ENCODE measurements around the gene ATXN1. TPM values are rescaled to one million over a fixed set of nuclear protein-coding genes. Genes with fewer than 3 reads are reported as not detected.

Gene ATXN1
- total RNA-seq = 10 to 100 TPM; 34.1 to 36.7 TPM

DNA sequence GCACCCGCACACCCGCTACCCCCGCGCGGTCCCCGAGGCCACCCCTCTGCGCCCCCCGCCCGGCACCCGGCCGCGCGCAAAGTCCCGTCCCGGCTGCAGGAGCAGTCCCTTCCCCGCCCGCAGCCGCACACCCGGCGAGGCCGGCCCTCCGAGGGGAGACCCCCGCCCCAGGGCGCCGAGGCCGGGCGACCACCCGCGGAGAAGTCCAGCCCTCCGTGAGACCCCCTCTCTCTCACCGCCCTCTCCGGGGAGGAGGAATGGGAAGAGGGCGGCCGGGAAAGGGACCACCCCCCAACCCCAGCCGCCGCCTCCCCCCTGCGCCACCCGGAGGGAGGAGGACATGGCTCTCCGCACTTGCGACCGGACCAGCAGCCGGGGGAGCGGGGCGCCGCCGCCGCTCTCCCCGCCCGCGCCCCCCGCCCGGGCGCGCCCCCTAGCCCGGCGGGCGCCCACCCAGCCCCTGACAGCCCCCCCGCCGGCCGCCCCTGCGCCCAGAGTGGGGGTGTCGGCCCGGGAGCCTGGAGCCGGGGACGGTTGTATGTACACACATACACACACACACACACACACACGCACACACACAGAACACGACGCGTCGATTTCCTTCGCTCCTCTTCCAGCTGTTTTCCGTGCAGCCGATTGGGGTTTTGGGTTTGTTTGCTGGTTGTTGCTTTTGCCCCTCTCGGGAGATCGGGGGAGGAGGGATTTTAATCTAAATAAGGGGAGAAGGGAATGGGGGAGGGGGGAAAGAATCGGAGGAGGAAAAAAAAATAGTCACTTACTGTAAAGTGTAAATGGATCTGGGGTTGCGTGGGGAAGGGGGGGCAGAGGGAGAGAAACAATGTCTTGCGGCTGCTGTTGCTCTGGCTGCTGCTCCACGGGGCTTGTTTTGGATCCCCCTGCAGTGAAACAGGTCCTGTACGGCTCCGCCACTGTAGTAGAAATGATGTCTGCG lies at the start of gene ATXN1:
ATXN1 (minus strand) TSS at position 945 of the 955 bp plus-strand sequence.
- Mint-ChIP-seq H3K4me3 (peak within 1 kb of the TSS; percentile 94), H3K27ac (peak within 1 kb of the TSS; percentile 93), H3K9me3 (no peaks in the 10 kb centered on the region), H3K36me3 (peaks cover 7% of the 10 kb centered on the region), H3K4me1 (ENCODE audit: low read depth) (peaks cover 57% of the 10 kb centered on the region), H3K27me3 (no peaks in the 10 kb centered on the region)
- intact Hi-C loops (cut with micrococcal nuclease) = loop anchor here (1.0 to 5.0 kb wide), 11 partner anchors 19 to 1513 kb away; partner anchors contain the start of genes JARID2 and NUP153
- peak; percentile 61 for DNase-seq
- ChIA-PET CTCF (interaction anchor here (0.8 to 5.3 kb wide), 24 partner anchors 10 to 428 kb away, joined by 3 to 62 read pairs (median 5); no protein-coding TSS in a partner anchor), POLR2A (interaction anchor here (0.8 to 4.1 kb wide), 25 partner anchors 13 to 438 kb away, joined by 3 to 55 read pairs (median 9); no protein-coding TSS in a partner anchor)

DNA sequence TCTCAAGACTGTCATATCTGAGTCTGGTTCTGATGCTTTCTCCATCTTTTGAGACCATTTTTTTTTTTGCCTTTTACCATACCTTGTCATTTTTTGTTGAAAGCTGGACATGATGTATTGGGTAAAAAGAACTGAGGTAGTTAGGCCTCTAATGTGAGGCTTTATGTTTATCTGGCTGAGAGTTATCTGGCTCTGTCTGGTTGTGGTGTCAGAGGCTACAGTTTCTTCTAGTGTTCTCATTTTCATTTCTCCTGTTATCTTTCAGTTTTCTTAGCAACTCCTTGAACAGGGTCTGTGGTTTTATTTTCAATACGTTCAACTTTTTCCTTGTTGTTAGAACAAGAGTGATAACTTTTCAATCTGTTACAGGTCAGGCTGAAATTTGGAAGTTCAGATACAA lies 49.2 kb upstream of the ATXN1 start:
- Mint-ChIP-seq H3K36me3 (peaks cover 21% of the 10 kb centered on the region), H3K27ac (no peak overlapping the region), H3K9me3 (peaks cover 35% of the 10 kb centered on the region), H3K4me3 (no peak overlapping the region), H3K4me1 (ENCODE audit: low read depth) (peaks cover 3% of the 10 kb centered on the region), H3K27me3 (no peaks in the 10 kb centered on the region)
- ChIA-PET POLR2A (no interaction called here), CTCF (no interaction called here)
- intact Hi-C loops (cut with micrococcal nuclease) = no loop called here
- no peak for DNase-seq

DNA sequence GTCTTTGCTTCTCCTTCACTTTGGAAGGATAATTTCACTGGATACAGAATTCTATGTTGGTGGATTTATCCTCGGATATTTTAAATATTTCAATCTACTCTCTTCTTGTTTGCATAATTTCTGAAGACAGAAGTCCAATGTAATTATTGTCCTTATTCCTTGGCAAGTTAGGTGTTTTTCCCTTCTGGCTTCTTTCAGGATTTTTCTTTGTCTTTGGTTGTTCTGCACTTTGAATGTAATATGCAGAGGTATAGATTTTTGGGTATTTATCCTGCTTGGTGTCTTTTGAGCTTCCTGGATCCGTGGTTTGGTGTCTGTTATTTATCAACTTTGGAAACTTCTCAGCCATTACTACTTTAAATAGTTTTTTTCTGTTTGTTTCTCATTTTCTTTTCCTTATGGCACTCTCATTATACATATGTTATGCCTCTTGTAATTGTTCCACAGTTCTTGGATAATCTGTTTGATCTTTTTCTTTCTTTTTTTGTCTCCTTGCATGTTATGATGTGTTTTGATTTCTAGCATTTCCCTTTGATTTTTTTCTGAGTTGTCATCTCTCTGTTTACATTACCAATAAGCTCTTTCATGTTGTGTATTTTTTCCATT lies 48.6 kb upstream of the ATXN1 start:
- Mint-ChIP-seq H3K4me3 (no peak overlapping the region), H3K27me3 (no peaks in the 10 kb centered on the region), H3K27ac (no peak overlapping the region), H3K36me3 (peaks cover 21% of the 10 kb centered on the region), H3K4me1 (ENCODE audit: low read depth) (peaks cover 3% of the 10 kb centered on the region), H3K9me3 (peaks cover 35% of the 10 kb centered on the region)
- ChIA-PET POLR2A (no interaction called here), CTCF (interaction anchor here (0.7 kb wide), 1 partner anchor 10 kb away, joined by 3 read pairs; no protein-coding TSS in a partner anchor)
- DNase-seq = no peak
- intact Hi-C loops (cut with micrococcal nuclease) = no loop called here

DNA sequence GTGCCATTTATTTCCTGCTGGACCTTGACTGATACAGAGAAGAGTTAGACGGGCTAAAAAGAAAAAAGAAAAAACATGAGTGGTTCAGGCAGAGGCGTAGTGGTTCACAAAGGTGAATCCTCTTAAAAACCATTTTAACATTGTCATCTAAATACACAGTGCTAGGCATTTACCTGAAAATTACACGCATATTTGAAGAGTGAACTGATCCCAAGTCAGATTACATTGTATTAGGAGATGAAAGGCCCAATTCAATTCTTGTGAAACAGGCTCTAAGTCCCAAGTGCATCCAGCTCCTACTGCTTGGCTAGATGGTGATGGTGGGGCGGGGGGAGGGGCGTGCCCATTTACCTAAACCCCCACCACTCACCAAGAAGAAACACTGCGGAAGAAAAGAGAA lies 46.7 kb upstream of the ATXN1 start:
- peaks cover 24% of the 10 kb centered on the region for H3K9me3 Mint-ChIP-seq
- DNase-seq = no peak
- ChIA-PET CTCF (interaction anchor here (0.6 kb wide), 1 partner anchor 476 kb away, joined by 4 read pairs; no protein-coding TSS in a partner anchor), POLR2A (no interaction called here)
- no peak overlapping the region for H3K4me3 Mint-ChIP-seq
- peaks cover 4% of the 10 kb centered on the region for H3K4me1 Mint-ChIP-seq (ENCODE audit: low read depth)
- no peaks in the 10 kb centered on the region for H3K27me3 Mint-ChIP-seq
- intact Hi-C loops (cut with micrococcal nuclease) = no loop called here
- no peak overlapping the region for H3K27ac Mint-ChIP-seq
- peaks cover 17% of the 10 kb centered on the region for H3K36me3 Mint-ChIP-seq

DNA sequence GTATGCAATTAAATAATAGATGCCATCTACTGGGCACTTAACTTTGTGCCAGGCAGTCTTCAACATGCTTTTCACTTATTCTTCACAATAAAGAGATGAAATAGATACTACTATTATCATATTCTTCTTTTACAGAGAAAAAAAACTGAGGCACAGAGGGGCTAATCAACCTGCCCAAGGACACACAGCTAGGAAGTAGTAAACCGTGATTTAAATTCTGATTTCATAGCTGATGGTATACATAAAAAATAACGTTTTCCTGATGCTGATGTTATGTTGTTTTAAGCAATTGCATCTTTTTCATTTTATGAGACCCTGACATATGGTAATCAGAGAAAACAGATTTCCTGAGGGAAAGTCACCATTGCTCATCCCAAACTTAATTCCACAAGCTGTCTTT lies 45.1 kb upstream of the ATXN1 start:
- ChIA-PET CTCF (no interaction called here), POLR2A (no interaction called here)
- intact Hi-C loops (cut with micrococcal nuclease) = no loop called here
- no peak overlapping the region for H3K27ac Mint-ChIP-seq
- no peak overlapping the region for H3K4me3 Mint-ChIP-seq
- H3K27me3 Mint-ChIP-seq = no peaks in the 10 kb centered on the region
- peaks cover 12% of the 10 kb centered on the region for H3K4me1 Mint-ChIP-seq (ENCODE audit: low read depth)
- peaks cover 9% of the 10 kb centered on the region for H3K9me3 Mint-ChIP-seq
- no peak for DNase-seq
- peaks cover 6% of the 10 kb centered on the region for H3K36me3 Mint-ChIP-seq

DNA sequence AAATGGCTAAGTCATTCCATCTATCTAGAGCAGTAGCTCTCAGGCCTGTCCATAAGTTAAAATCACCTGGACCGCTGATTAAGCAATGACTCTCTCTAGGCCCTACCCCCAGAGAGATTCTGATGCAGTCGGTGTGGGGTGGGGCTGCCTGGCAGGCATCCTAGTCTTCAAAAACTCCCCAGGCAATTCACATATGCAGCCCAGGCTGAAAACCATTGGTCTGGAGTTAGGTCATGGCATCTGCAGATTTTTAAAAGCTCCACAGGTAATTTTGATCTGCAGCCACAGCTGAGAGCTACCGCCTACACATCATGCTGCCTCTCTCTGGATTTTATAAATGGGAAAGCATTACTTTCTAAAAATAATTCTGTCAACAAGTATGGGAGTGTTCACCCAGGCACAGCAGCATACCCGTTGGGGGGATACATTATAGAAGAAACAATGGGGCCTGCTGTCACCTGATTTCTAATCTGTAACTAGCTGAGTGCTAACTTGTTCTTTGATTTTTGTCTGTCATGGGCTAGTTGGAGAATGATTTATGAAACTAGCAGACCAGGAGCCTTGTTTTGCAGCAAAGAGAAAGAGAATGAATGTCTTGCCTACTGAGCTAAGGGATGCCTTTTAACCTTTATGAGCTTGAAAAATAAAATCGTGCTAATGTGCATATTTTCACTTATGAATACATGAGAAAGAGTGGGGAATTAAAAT lies 44.1 kb upstream of the ATXN1 start:
- intact Hi-C loops (cut with micrococcal nuclease) = no loop called here
- Mint-ChIP-seq H3K27me3 (no peaks in the 10 kb centered on the region), H3K36me3 (peaks cover 5% of the 10 kb centered on the region), H3K27ac (no peak overlapping the region), H3K9me3 (peaks cover 9% of the 10 kb centered on the region), H3K4me1 (ENCODE audit: low read depth) (peaks cover 20% of the 10 kb centered on the region), H3K4me3 (no peak overlapping the region)
- ChIA-PET CTCF (interaction anchor here (0.8 kb wide), 1 partner anchor 22 kb away, joined by 3 read pairs; no protein-coding TSS in a partner anchor), POLR2A (no interaction called here)
- DNase-seq = no peak

DNA sequence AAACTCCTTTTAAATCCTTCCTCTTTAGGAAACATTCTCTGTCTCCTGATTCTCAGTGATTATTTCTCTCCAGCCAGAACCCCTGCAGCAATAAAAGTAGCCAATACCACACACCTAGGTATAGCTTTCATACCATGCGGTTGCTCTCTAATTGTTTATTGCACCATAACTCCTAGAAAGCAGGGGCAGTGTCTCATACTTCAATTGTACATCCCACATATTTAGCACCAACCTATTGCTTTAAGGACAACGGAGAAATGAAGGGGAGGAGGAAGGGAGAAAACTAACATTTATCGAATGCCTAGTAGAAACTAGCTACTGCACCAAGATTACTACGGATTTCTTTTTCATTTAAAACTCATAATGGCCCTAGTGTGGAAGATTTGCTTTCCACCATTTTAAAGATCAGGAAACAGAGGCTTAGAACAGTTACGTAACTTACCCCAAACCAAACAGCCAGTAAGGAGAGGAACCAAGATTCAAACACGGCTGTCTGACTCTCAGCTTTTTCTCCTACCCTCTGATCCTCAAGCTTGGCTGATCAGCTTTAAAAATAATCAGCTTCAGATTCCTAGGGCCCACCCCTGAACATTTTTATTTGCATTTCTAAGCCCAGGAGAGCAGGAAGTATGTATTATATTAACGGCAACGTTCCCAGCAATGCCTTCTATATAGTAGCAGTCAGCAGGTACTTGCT lies 43.4 kb upstream of the ATXN1 start:
- Mint-ChIP-seq H3K9me3 (peaks cover 3% of the 10 kb centered on the region), H3K4me3 (no peak overlapping the region), H3K36me3 (no peaks in the 10 kb centered on the region), H3K27me3 (no peaks in the 10 kb centered on the region), H3K4me1 (ENCODE audit: low read depth) (peaks cover 23% of the 10 kb centered on the region), H3K27ac (no peak overlapping the region)
- POLR2A ChIA-PET = no interaction called here
- DNase-seq = no peak
- CTCF ChIA-PET = interaction anchor here (0.8 kb wide), 1 partner anchor 23 kb away, joined by 3 read pairs; no protein-coding TSS in a partner anchor
- intact Hi-C loops (cut with micrococcal nuclease) = no loop called here

DNA sequence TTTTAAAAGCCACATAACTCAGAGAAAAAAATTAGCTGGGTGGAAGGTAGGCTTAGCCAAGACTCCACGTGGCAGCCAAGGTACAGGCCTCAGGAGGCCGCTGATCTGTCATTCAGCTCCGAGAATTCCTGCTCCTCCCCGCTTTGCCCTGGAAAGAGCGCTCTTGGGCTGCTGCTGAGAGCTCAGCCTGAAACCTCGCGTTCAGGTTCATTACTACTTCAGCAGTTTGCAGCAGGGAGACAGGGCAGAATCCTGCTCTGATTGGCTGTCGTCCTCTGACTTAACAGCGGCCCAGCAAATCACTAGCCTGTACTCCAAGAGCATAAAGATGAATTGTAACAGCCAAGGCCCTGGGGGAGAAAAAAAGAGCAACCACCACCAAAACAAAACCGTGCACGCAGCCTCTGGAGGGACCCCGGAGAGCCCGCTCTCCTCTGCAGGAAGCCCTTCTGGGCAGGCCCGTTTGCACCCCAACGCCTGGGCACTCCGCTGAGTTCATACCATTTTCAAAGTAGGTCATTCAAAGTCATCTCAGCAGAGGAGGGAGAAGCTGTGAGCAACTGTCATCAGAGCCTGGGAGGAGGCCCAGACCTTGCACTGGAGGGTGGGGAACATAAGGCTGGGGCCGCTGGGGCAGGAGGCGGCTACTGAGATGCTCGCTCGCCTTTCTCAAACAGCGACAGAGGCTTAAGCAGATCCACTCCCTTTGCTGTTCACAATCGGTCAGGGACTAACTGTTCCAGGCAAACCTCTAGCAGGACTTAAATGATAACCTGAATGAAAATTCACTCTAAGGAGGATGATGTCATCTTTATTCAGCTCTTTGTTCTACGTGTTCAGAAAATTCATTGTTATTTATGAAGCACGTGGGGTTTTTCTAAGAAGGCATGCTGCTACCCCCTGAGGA lies 42.3 kb upstream of the ATXN1 start:
- Mint-ChIP-seq H3K9me3 (no peaks in the 10 kb centered on the region), H3K36me3 (no peaks in the 10 kb centered on the region), H3K27me3 (no peaks in the 10 kb centered on the region), H3K4me3 (no peak overlapping the region), H3K27ac (no peak overlapping the region), H3K4me1 (ENCODE audit: low read depth) (peaks cover 23% of the 10 kb centered on the region)
- DNase-seq = no peak
- POLR2A ChIA-PET = no interaction called here
- CTCF ChIA-PET = interaction anchor here (0.6 to 3.1 kb wide), 2 partner anchors 162 to 200 kb away, joined by 4 to 9 read pairs; no protein-coding TSS in a partner anchor
- intact Hi-C loops (cut with micrococcal nuclease) = no loop called here

DNA sequence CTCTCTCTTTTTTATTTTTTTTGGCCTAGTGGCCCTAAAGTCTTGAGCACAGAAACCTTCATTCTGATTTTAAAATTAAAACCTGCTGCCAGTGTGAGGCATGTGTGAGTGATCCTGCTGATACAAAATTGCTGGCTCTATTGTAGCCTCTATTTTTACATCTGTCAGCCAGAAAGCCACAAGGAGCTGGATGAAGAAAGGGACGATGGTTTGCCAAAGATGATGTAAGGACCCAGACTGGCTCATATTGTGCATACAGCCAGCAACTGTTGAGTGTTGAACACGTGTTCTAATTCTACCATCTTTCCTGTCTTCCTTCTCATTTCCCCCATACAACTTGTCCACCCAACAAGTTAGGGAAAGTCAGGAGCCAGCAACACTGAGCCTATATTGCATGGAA lies 40.8 kb upstream of the ATXN1 start:
- CTCF ChIA-PET = interaction anchor here (1.5 to 3.1 kb wide), 2 partner anchors 31 to 163 kb away, joined by 5 to 9 read pairs; no protein-coding TSS in a partner anchor
- Mint-ChIP-seq H3K4me1 (ENCODE audit: low read depth) (peaks cover 23% of the 10 kb centered on the region), H3K27me3 (no peaks in the 10 kb centered on the region), H3K4me3 (no peak overlapping the region), H3K9me3 (no peaks in the 10 kb centered on the region), H3K36me3 (no peaks in the 10 kb centered on the region), H3K27ac (no peak overlapping the region)
- POLR2A ChIA-PET = no interaction called here
- intact Hi-C loops (cut with micrococcal nuclease) = no loop called here
- no peak for DNase-seq

DNA sequence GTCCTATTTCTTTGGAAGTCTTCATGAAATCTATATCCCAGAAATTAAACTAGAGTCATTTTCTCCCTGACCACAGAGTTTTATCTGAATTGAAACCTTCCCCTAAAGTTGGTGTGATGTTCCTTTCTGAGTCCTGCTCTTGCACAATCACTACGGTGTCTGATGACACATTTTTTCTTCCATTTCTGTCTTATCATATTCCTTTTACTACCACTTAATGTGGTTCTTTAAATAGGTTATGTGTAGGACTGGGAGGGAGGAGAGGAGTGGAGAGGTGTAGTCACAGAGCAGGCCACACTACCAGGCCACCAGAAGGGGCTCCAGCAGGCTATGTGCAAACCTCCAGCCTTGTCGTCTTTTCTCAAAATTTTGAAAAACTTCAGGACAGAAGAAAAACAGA lies 39.7 kb upstream of the ATXN1 start:
- no peaks in the 10 kb centered on the region for H3K36me3 Mint-ChIP-seq
- H3K4me1 Mint-ChIP-seq (ENCODE audit: low read depth) = peaks cover 23% of the 10 kb centered on the region
- no peak overlapping the region for H3K27ac Mint-ChIP-seq
- H3K27me3 Mint-ChIP-seq = no peaks in the 10 kb centered on the region
- peak; percentile 34 for DNase-seq
- no peak overlapping the region for H3K4me3 Mint-ChIP-seq
- ChIA-PET CTCF (interaction anchor here (1.5 to 3.1 kb wide), 3 partner anchors 30 to 164 kb away, joined by 4 to 9 read pairs (median 5); no protein-coding TSS in a partner anchor), POLR2A (no interaction called here)
- no peaks in the 10 kb centered on the region for H3K9me3 Mint-ChIP-seq
- intact Hi-C loops (cut with micrococcal nuclease) = loop anchor here (2.0 kb wide), 2 partner anchors 34 to 36 kb away; no protein-coding TSS in a partner anchor
